Lower leg skin (tissue), 3 donors: ENCODE measurements around the gene STXBP6.

Experiments used
- CTCF ChIP-seq, 3 donors: fragments of 450-650 bp; IDR thresholded peaks; one replicate each; pipeline ENCODE4 v1.5.1; 2016; ENCODE audit warnings: antibody characterized with exemption in 3 of 3, mild to moderate bottlenecking in 3 of 3, moderate library complexity in 2 of 3
- POLR2A ChIP-seq, 2 donors: fragments of 450-650 bp; IDR thresholded peaks; one replicate each; pipeline ENCODE4 v1.6.1; 2016 to 2017; ENCODE audit warnings: antibody characterized with exemption in 2 of 2, mild to moderate bottlenecking in 1 of 2, moderate library complexity in 1 of 2

GRCh38 chr14:25009891-25010290 is 40.1 kb downstream of the STXBP6 start:
- TF ChIP-seq CTCF (IDR thresholded peaks at IDR 0.05) (no peak), POLR2A (IDR thresholded peaks at IDR 0.05) (no peak)
